ENCODE results near the gene NMRK2. TPM values are rescaled to one million over a fixed set of nuclear protein-coding genes. Genes with fewer than 3 reads are reported as not detected.
"Not testable (repeated sequence)": the region's sequence is repeated elsewhere in the genome, so short reads cannot be mapped to it uniquely, and the experiment has no call there.

NMRK2 gene
- total and polyA plus RNA-seq, 2 of the 13 experiments (the other 11 are each of a cell fraction or from before 2014, with no cell fraction given): not detected

GRCh38 chr19:3936506-3937442 lies 3.9 kb downstream of the NMRK2 start (continued):
- no peak for TF ChIP-seq FIP1L1 (IDR thresholded peaks at IDR 0.05; ENCODE audit: borderline replicate concordance, insufficient read depth, low read depth, low read length)
- TF ChIP-seq TMF1 (CRISPR knock-in tag; IDR thresholded peaks at IDR 0.05; ENCODE audit: low read depth): no peak
- no peak for TF ChIP-seq SMARCE1 (IDR thresholded peaks at IDR 0.05; ENCODE audit: borderline replicate concordance)
- no peak for TF ChIP-seq ARNT2 (CRISPR knock-in tag; IDR thresholded peaks at IDR 0.05; ENCODE audit: low read depth)
- no peak for TF ChIP-seq ZNF446 (CRISPR knock-in tag; IDR thresholded peaks at IDR 0.05)
- no peak for TF ChIP-seq MTA3 (CRISPR knock-in tag; IDR thresholded peaks at IDR 0.05)
- TF ChIP-seq CHCHD3 (CRISPR knock-in tag; IDR thresholded peaks at IDR 0.05): no peak
- TF ChIP-seq ZFP62 (CRISPR knock-in tag; IDR thresholded peaks at IDR 0.05): no peak
- TF ChIP-seq RARG (CRISPR knock-in tag; IDR thresholded peaks at IDR 0.05; ENCODE audit: low read depth): no peak

- H4K20me1 ChIP-seq (ENCODE audit: insufficient read depth, low read length); H3K9ac ChIP-seq (ENCODE audit: insufficient read depth, low read depth, low read length); H3K9me3 ChIP-seq (ENCODE audit: low read length); H3K27ac ChIP-seq (ENCODE audit: extremely low read length, insufficient read depth, low read length); intact Hi-C loops (cut with micrococcal nuclease; ENCODE audit: unreplicated experiment); H3K4me2 ChIP-seq (ENCODE audit: low read depth, low read length); BruUV-seq (replicated peaks); ATAC-seq; H3K4me1 ChIP-seq (ENCODE audit: insufficient read depth, low read length); H3K4me3 ChIP-seq (replicated peaks in 1 of 3; ENCODE audit: insufficient read depth in 1 of 3, low read depth in 2 of 3, low read length in 3 of 3); DNase-seq (ENCODE audit: low spot score); in situ Hi-C loops (cut with HindIII; ENCODE audit: extremely low pct_ligation_motif_present, low pct_unique_long_range_greater_than_20kb); H3K27me3 ChIP-seq (ENCODE audit: control insufficient read depth in 1 of 2, insufficient read depth in 2 of 2, low read length in 2 of 2); POLR2A ChIA-PET; H3K79me2 ChIP-seq (ENCODE audit: insufficient read depth, low read length); CTCF ChIA-PET (ENCODE audit: low intra/inter-chr PET ratio, low total read pairs); FAIRE-seq; H3K36me3 ChIP-seq (replicated peaks in 1 of 2; ENCODE audit: control insufficient read depth in 1 of 2, insufficient read depth in 2 of 2, low read length in 2 of 2); H2AFZ ChIP-seq (ENCODE audit: low read length): not testable (repeated sequence)
- WGBS (ENCODE audit: low lambda C conversion rate): 64% methylated on average over 22 of the region's 22 CpGs
These were observed 5.6 kb downstream of the NMRK2 start for GRCh38 chr19:3938300-3938950.
